HL-60 (cell line): ENCODE data around the gene KLF3.

Source experiments
- CTCF ChIP-seq: IDR thresholded peaks from one replicate; pipeline ENCODE4 v1.5.1; 2011; ENCODE audit warnings: low read length, control low read depth, inconsistent platforms; ENCODE audit not compliant: insufficient read depth
- GABPA ChIP-seq: IDR thresholded peaks from 2 replicates; pipeline ENCODE4 v1.6.1; 2012; ENCODE audit warnings: low read depth
- POLR2AphosphoS5 ChIP-seq: IDR thresholded peaks from 2 replicates; pipeline ENCODE4 v1.6.1; 2012; ENCODE audit warnings: low read depth
- SPI1 ChIP-seq: IDR thresholded peaks from 2 replicates; pipeline ENCODE4 v1.6.1; 2012; ENCODE audit warnings: low read depth, mild to moderate bottlenecking, borderline replicate concordance

- no peak for TF ChIP-seq CTCF
- TF ChIP-seq POLR2AphosphoS5: no peak
- TF ChIP-seq GABPA: no peak
- TF ChIP-seq SPI1: no peak
Observed at GRCh38 chr4:38644201-38644600, 19.8 kb upstream of the KLF3 start.
